Calu3 (cell line): ENCODE results near the gene BHLHE40. TPM values are rescaled to one million over a fixed set of nuclear protein-coding genes. Genes with fewer than 3 reads are reported as not detected.

Source experiments
- Bru-seq: library from RNA; stranded (reverse); fragments of 400-500 nt; gene quantifications from one replicate; lab custom pipeline; 2021; lab: Mats Ljungman, UMichigan
- BruChase-seq, 2 experiments: library from RNA; stranded (reverse); fragments of 400-500 nt; gene quantifications; one replicate each; lab custom pipeline; 2021; lab: Mats Ljungman, UMichigan
- BruUV-seq: library from RNA; stranded (reverse); fragments of 400-500 nt; replicated peaks from 2 replicates; lab custom pipeline; 2021; lab: Mats Ljungman, UMichigan
- CTCF ChIA-PET: fragments of 300-600 bp; sonication (Branson Sonifier 250); formaldehyde crosslinking; loops from one replicate; lab custom pipeline; 2022; ENCODE audit warnings: antibody characterized with exemption; lab: Charles Lee
- DNase-seq: peaks from one replicate; pipeline ENCODE4 v3.0.0; 2022
- H3K27ac Mint-ChIP-seq: one replicate; pipeline ENCODE4 v1.8.0; 2022; ENCODE audit warnings: mixed read lengths; ENCODE audit not compliant: unreplicated experiment
- H3K27me3 Mint-ChIP-seq: one replicate; pipeline ENCODE4 v1.8.0; 2022; ENCODE audit warnings: mixed read lengths; ENCODE audit not compliant: unreplicated experiment
- H3K36me3 Mint-ChIP-seq: one replicate; pipeline ENCODE4 v1.8.0; 2022; ENCODE audit warnings: mild to moderate bottlenecking, moderate library complexity, mixed read lengths; ENCODE audit not compliant: insufficient read depth, unreplicated experiment
- H3K4me1 Mint-ChIP-seq: one replicate; pipeline ENCODE4 v1.8.0; 2022; ENCODE audit warnings: mild to moderate bottlenecking, low read depth, mixed read lengths; ENCODE audit not compliant: unreplicated experiment
- H3K4me3 Mint-ChIP-seq: one replicate; pipeline ENCODE4 v1.8.0; 2022; ENCODE audit warnings: mild to moderate bottlenecking, low read depth, moderate library complexity, mixed read lengths; ENCODE audit not compliant: unreplicated experiment
- H3K9me3 Mint-ChIP-seq: one replicate; pipeline ENCODE4 v1.8.0; 2022; ENCODE audit warnings: low read depth, mixed read lengths; ENCODE audit not compliant: unreplicated experiment
- intact Hi-C: fragments of 100-400 bp; cut with micrococcal nuclease; formaldehyde crosslinking; loops from one replicate; pipeline ENCODE4 v1.10.0; 2022; ENCODE audit not compliant: unreplicated experiment
- long read RNA-seq: library from polyadenylated mRNA; stranded (forward); transcript quantifications from one replicate; pipeline ENCODE4 v2.0.0, GENCODE V29; 2022
- total RNA-seq: library from RNA; stranded (reverse); gene quantifications from 2 replicates; pipeline ENCODE4 v1.2.3, GENCODE V29; 2022
- TF ChIP-seq, protein P1 (sequence below): fragments of 200-600 bp; IDR thresholded peaks from one replicate; pipeline ENCODE4 v1.8.0; 2022; ENCODE audit warnings: antibody characterized with exemption; ENCODE audit not compliant: unreplicated experiment

The BHLHE40 gene
- total RNA-seq (62.2 and 71.9 TPM in 2 replicates), Bru-seq, nascent RNA (percentile 98 among the genes with signal in this experiment), BruChase-seq, experiment 1, labeled RNA remaining after a 6-hour chase (percentile 90 among the genes with signal in this experiment), BruChase-seq, experiment 2, labeled RNA remaining after a 2-hour chase (percentile 93 among the genes with signal in this experiment)
- long read RNA-seq, transcript BHLHE40-201 (5 exons, 3,473 nt): major isoform, 44 of 74 reads
- long read RNA-seq, partial matches to known transcripts: 28 of 74 reads
- long read RNA-seq, other reads (novel, unspliced or antisense): 2 of 74 reads

DNA sequence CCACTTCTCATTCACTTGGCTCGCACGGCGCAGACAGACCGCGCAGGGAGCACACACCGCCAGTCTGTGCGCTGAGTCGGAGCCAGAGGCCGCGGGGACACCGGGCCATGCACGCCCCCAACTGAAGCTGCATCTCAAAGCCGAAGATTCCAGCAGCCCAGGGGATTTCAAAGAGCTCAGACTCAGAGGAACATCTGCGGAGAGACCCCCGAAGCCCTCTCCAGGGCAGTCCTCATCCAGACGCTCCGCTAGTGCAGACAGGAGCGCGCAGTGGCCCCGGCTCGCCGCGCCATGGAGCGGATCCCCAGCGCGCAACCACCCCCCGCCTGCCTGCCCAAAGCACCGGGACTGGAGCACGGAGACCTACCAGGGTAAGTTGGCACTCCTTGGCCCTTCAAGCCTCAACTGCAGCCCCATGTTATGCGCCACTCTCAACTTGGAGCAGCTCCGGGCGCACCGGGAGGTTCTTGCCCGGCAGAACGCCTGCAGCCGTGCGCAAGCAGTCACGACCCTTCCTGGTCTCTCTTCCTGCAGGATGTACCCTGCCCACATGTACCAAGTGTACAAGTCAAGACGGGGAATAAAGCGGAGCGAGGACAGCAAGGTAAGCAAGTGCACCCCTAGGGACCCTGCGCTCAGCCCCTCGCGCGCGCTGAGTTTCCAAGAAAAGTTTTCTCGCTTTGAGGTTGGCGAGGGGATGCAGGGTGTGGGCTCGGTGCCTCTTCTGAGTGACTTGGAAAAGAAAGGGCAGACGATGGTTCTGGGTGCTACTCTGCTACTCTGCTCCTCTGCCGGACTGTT lies at the start of gene BHLHE40:
Gene BHLHE40, plus strand, starts transcription at position 10 of the 801 bp plus-strand sequence. Its CDS starts 282 bp downstream, at position 292.
- intact Hi-C loops: loop anchor here (1.0 to 5.0 kb wide), 3 partner anchors 47 to 242 kb away; no protein-coding TSS in a partner anchor
- H3K36me3 Mint-ChIP-seq: peaks cover 83% of the 10 kb centered on the region
- no peaks in the 10 kb centered on the region for H3K27me3 Mint-ChIP-seq
- H3K27ac Mint-ChIP-seq: peak within 1 kb of the TSS; percentile 96
- peaks cover 22% of the 10 kb centered on the region for H3K4me1 Mint-ChIP-seq
- DNase-seq: no peak
- TF ChIP-seq, protein P1, sequence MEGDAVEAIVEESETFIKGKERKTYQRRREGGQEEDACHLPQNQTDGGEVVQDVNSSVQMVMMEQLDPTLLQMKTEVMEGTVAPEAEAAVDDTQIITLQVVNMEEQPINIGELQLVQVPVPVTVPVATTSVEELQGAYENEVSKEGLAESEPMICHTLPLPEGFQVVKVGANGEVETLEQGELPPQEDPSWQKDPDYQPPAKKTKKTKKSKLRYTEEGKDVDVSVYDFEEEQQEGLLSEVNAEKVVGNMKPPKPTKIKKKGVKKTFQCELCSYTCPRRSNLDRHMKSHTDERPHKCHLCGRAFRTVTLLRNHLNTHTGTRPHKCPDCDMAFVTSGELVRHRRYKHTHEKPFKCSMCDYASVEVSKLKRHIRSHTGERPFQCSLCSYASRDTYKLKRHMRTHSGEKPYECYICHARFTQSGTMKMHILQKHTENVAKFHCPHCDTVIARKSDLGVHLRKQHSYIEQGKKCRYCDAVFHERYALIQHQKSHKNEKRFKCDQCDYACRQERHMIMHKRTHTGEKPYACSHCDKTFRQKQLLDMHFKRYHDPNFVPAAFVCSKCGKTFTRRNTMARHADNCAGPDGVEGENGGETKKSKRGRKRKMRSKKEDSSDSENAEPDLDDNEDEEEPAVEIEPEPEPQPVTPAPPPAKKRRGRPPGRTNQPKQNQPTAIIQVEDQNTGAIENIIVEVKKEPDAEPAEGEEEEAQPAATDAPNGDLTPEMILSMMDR: no peak
- BruUV-seq: TSS peak; percentile 27
- peak within 1 kb of the TSS; percentile 76 for H3K4me3 Mint-ChIP-seq
- CTCF ChIA-PET: interaction anchor here (0.9 to 1.7 kb wide), 14 partner anchors 15 to 268 kb away, joined by 3 to 9 read pairs (median 5); no protein-coding TSS in a partner anchor
- H3K9me3 Mint-ChIP-seq: no peaks in the 10 kb centered on the region

DNA sequence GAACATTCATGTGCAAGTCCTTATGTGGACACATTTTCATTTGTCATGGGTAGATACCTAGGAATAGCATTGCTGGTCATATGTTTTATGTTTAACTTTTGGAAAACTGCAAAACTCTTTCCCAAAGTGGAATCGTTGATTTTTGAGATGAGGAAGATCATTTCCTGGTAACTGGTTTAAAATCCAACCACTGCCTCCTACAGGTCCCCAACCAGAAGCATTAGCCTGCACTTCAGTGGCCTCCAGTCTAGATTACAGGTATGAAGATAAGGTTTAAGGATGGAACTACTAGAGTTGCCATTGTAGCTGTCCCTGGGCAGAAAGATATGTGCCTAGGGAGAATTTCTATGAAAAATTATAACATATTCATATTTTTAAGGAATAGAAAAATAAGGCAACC lies 48.7 kb upstream of the BHLHE40 start:
- H3K9me3 Mint-ChIP-seq: no peaks in the 10 kb centered on the region
- H3K4me3 Mint-ChIP-seq: no peak overlapping the region
- no peak for DNase-seq
- intact Hi-C loops: no loop called here
- TF ChIP-seq, protein P1: no peak
- CTCF ChIA-PET: no interaction called here
- H3K27ac Mint-ChIP-seq: no peak overlapping the region
- BruUV-seq: no TSS peak
- H3K36me3 Mint-ChIP-seq: no peaks in the 10 kb centered on the region
- H3K4me1 Mint-ChIP-seq: peaks cover 5% of the 10 kb centered on the region
- H3K27me3 Mint-ChIP-seq: no peaks in the 10 kb centered on the region

DNA sequence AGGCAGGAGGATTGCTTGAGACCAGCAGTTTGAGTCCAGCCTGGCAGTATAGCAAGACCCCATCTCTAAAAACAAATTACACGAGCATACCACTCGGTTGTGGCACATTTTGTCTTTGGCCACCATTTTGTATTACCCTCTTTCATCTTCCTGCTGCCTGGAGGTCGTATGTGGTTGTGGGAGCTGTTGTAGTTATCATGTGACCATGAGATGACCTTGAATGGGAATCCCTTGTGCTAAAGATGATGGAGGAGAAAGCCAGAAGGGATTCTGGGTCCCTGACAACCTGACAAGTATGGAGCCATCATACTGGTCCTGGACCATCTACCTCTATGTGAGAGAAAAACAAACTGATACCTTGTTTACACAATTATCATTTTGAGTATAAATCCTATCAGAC lies 45.2 kb upstream of the BHLHE40 start:
- intact Hi-C loops: no loop called here
- CTCF ChIA-PET: no interaction called here
- DNase-seq: no peak
- no TSS peak for BruUV-seq
- H3K4me3 Mint-ChIP-seq: no peak overlapping the region
- no peaks in the 10 kb centered on the region for H3K9me3 Mint-ChIP-seq
- H3K4me1 Mint-ChIP-seq: peaks cover 8% of the 10 kb centered on the region
- no peaks in the 10 kb centered on the region for H3K27me3 Mint-ChIP-seq
- TF ChIP-seq, protein P1: no peak
- H3K36me3 Mint-ChIP-seq: no peaks in the 10 kb centered on the region
- no peak overlapping the region for H3K27ac Mint-ChIP-seq

DNA sequence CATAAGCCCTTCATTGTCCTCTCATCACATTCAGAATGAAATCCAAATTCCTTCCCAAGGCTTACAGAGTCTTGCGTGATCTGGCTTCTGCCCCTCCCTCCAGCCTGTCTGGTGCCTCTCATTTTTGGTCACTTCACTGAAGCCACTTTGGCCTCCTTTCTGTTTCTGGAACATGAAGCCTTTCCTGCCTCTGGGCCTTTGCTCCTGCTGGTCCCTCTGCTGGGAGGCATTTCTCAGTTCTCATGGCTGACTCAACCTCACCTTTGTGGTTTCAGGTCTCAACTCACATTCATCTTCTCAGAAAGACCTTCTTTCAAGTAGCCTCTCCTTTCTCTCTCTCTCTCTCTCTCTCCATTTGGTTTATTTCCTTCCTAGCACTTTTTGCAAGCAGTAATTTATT lies 43.9 kb upstream of the BHLHE40 start:
- no TSS peak for BruUV-seq
- Mint-ChIP-seq H3K9me3 (no peaks in the 10 kb centered on the region), H3K4me1 (peaks cover 8% of the 10 kb centered on the region), H3K27me3 (no peaks in the 10 kb centered on the region), H3K36me3 (no peaks in the 10 kb centered on the region), H3K4me3 (no peak overlapping the region), H3K27ac (no peak overlapping the region)
- TF ChIP-seq, protein P1: no peak
- peak; percentile 11 for DNase-seq
- CTCF ChIA-PET: no interaction called here
- intact Hi-C loops: no loop called here
